Measurements from ENCODE around the gene STC2. TPM values are rescaled to one million over a fixed set of nuclear protein-coding genes. Genes with fewer than 3 reads are reported as not detected.

The STC2 gene
- total RNA-seq, 3 donors from 2014 or later (not counting 1 experiment from before 2014, with no cell fraction given) = not detected

- DNase-seq (no peak), ATAC-seq (no peak)
- no peak for TF ChIP-seq CTCF (IDR thresholded peaks at IDR 0.05)
- 69% methylated on average over 8 of the region's 8 CpGs for WGBS (ENCODE audit: insufficient coverage)
- Mint-ChIP-seq H3K4me3 (no peak overlapping the region), H3K9me3 (no peaks in the 10 kb centered on the region), H3K27me3 (ENCODE audit: low read depth in 2 of 2) (peaks cover 46 to 47% of the 10 kb centered on the region in 2 donors), H3K36me3 (no peaks in the 10 kb centered on the region), H3K4me1 (peaks cover 9 to 11% of the 10 kb centered on the region in 2 donors), H3K27ac (no peak overlapping the region)
- Histone ChIP-seq H3K27me3 (ENCODE audit: control insufficient read depth, insufficient read depth, low read length) (peaks cover 16% of the 10 kb centered on the region), H3K4me3 (ENCODE audit: low read length) (no peak overlapping the region), H3K36me3 (ENCODE audit: control insufficient read depth, insufficient read depth, low read length) (no peaks in the 10 kb centered on the region), H3K4me1 (ENCODE audit: control insufficient read depth, insufficient read depth, low read length) (no peaks in the 10 kb centered on the region), H3K9me3 (ENCODE audit: control insufficient read depth, insufficient read depth, low read length) (no peaks in the 10 kb centered on the region), H3K27ac (ENCODE audit: low read length) (no peak overlapping the region)
- intact Hi-C loops (cut with micrococcal nuclease) = no loop called here
Observed at GRCh38 chr5:173323799-173324114, 4.5 kb downstream of the STC2 start.

GRCh38 chr5:173323106-173323798 is 5.0 kb downstream of the STC2 start:
- DNase-seq = no peak
- no peaks in the 10 kb centered on the region for H3K9me3 Mint-ChIP-seq
- no peak for ATAC-seq
- no peak overlapping the region for H3K4me3 Mint-ChIP-seq
- no peaks in the 10 kb centered on the region for H3K4me1 ChIP-seq (ENCODE audit: control insufficient read depth, insufficient read depth, low read length)
- H3K27ac ChIP-seq (ENCODE audit: low read length) = no peak overlapping the region
- TF ChIP-seq CTCF (IDR thresholded peaks at IDR 0.05) = no peak
- peaks cover 42 to 45% of the 10 kb centered on the region in 2 donors for H3K27me3 Mint-ChIP-seq (ENCODE audit: low read depth in 2 of 2)
- H3K27ac Mint-ChIP-seq = no peak overlapping the region
- 89% methylated on average over 22 of the region's 25 CpGs for WGBS (ENCODE audit: insufficient coverage)
- H3K4me1 Mint-ChIP-seq = peaks cover 5 to 7% of the 10 kb centered on the region in 2 donors
- no peaks in the 10 kb centered on the region for H3K36me3 ChIP-seq (ENCODE audit: control insufficient read depth, insufficient read depth, low read length)
- H3K4me3 ChIP-seq (ENCODE audit: low read length) = no peak overlapping the region
- no peaks in the 10 kb centered on the region for H3K9me3 ChIP-seq (ENCODE audit: control insufficient read depth, insufficient read depth, low read length)
- no peaks in the 10 kb centered on the region for H3K36me3 Mint-ChIP-seq
- intact Hi-C loops (cut with micrococcal nuclease) = no loop called here
- peaks cover 13% of the 10 kb centered on the region for H3K27me3 ChIP-seq (ENCODE audit: control insufficient read depth, insufficient read depth, low read length)

GRCh38 chr5:173321886-173322285 is 6.3 kb downstream of the STC2 start:
- no peak overlapping the region for H3K27ac ChIP-seq (ENCODE audit: low read length)
- Mint-ChIP-seq H3K4me3 (no peak overlapping the region), H3K27me3 (ENCODE audit: low read depth in 2 of 2) (peaks cover 39 to 46% of the 10 kb centered on the region in 2 donors), H3K4me1 (peaks cover 4 to 6% of the 10 kb centered on the region in 2 donors), H3K9me3 (no peaks in the 10 kb centered on the region), H3K36me3 (no peaks in the 10 kb centered on the region), H3K27ac (no peak overlapping the region)
- WGBS (ENCODE audit: insufficient coverage) = 92% methylated on average over 5 of the region's 5 CpGs
- no peak for ATAC-seq
- H3K4me3 ChIP-seq (ENCODE audit: low read length) = no peak overlapping the region
- TF ChIP-seq CTCF (IDR thresholded peaks at IDR 0.05) = no peak
- H3K36me3 ChIP-seq (ENCODE audit: control insufficient read depth, insufficient read depth, low read length) = no peaks in the 10 kb centered on the region
- no peak for DNase-seq
- H3K4me1 ChIP-seq (ENCODE audit: control insufficient read depth, insufficient read depth, low read length) = no peaks in the 10 kb centered on the region
- H3K9me3 ChIP-seq (ENCODE audit: control insufficient read depth, insufficient read depth, low read length) = no peaks in the 10 kb centered on the region
- intact Hi-C loops (cut with micrococcal nuclease) = no loop called here
- H3K27me3 ChIP-seq (ENCODE audit: control insufficient read depth, insufficient read depth, low read length) = peaks cover 13% of the 10 kb centered on the region

GRCh38 chr5:173320259-173320658 is 8.0 kb downstream of the STC2 start:
- H3K9me3 ChIP-seq (ENCODE audit: control insufficient read depth, insufficient read depth, low read length) = no peaks in the 10 kb centered on the region
- no peak overlapping the region for H3K4me3 ChIP-seq (ENCODE audit: low read length)
- Mint-ChIP-seq H3K36me3 (no peaks in the 10 kb centered on the region), H3K27me3 (ENCODE audit: low read depth in 2 of 2) (peaks cover 31 to 47% of the 10 kb centered on the region in 2 donors), H3K4me3 (no peak overlapping the region), H3K27ac (no peak overlapping the region), H3K9me3 (no peaks in the 10 kb centered on the region), H3K4me1 (peaks cover 4 to 6% of the 10 kb centered on the region in 2 donors)
- ATAC-seq = no peak
- H3K27ac ChIP-seq (ENCODE audit: low read length) = no peak overlapping the region
- H3K4me1 ChIP-seq (ENCODE audit: control insufficient read depth, insufficient read depth, low read length) = no peaks in the 10 kb centered on the region
- peaks cover 3% of the 10 kb centered on the region for H3K27me3 ChIP-seq (ENCODE audit: control insufficient read depth, insufficient read depth, low read length)
- TF ChIP-seq CTCF (IDR thresholded peaks at IDR 0.05) = no peak
- intact Hi-C loops (cut with micrococcal nuclease) = no loop called here
- no peaks in the 10 kb centered on the region for H3K36me3 ChIP-seq (ENCODE audit: control insufficient read depth, insufficient read depth, low read length)
- no peak for DNase-seq
- WGBS (ENCODE audit: insufficient coverage) = 69% methylated on average over 10 of the region's 10 CpGs
